Measurements from ENCODE around the gene IL17REL. TPM values are rescaled to one million over a fixed set of nuclear protein-coding genes. Genes with fewer than 3 reads are reported as not detected.

Gene IL17REL
- total RNA-seq, 4 donors from 2014 or later: not detected

DNA sequence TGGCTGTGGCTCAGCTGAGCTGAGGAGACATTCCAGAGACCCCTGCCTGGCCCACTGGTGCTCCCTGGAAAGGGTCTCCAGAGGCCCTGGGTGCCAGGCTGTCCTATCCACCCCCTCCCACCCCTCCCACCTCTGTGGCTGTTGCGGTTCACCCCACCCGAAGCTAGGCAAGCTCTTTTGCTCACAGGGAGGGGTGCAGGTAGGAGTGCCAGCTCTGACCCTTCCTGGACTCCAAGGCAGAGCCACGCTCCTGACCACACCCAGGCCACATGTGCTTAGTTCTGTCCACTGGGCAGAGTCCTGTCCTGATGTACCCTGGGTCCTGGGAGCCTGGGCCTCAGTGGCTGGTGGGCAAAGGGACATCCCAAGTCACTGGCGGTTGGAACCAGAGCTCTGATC is 16.4 kb downstream of the IL17REL start:
- no peak for ATAC-seq
- TF ChIP-seq EP300 (IDR thresholded peaks at IDR 0.05): no peak
- TF ChIP-seq POLR2A (IDR thresholded peaks at IDR 0.05): no peak
- TF ChIP-seq POLR2AphosphoS5 (IDR thresholded peaks at IDR 0.05): no peak
- TF ChIP-seq, protein P1, sequence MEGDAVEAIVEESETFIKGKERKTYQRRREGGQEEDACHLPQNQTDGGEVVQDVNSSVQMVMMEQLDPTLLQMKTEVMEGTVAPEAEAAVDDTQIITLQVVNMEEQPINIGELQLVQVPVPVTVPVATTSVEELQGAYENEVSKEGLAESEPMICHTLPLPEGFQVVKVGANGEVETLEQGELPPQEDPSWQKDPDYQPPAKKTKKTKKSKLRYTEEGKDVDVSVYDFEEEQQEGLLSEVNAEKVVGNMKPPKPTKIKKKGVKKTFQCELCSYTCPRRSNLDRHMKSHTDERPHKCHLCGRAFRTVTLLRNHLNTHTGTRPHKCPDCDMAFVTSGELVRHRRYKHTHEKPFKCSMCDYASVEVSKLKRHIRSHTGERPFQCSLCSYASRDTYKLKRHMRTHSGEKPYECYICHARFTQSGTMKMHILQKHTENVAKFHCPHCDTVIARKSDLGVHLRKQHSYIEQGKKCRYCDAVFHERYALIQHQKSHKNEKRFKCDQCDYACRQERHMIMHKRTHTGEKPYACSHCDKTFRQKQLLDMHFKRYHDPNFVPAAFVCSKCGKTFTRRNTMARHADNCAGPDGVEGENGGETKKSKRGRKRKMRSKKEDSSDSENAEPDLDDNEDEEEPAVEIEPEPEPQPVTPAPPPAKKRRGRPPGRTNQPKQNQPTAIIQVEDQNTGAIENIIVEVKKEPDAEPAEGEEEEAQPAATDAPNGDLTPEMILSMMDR (IDR thresholded peaks at IDR 0.05): no peak
- Histone ChIP-seq H3K4me3 (no peak overlapping the region), H3K4me1 (peaks cover 0 to 18% (median 0%) of the 10 kb centered on the region in 3 donors), H3K27ac (no peak overlapping the region), H3K27me3 (peaks cover 49% of the 10 kb centered on the region), H3K36me3 (no peaks in the 10 kb centered on the region), H3K9me3 (peaks cover 0 to 16% (median 0%) of the 10 kb centered on the region in 3 donors)
- no CpG with 5 or more reads among the region's 4 CpGs for WGBS, 2 donors (ENCODE audit: low coverage in 1 of 2)

DNA sequence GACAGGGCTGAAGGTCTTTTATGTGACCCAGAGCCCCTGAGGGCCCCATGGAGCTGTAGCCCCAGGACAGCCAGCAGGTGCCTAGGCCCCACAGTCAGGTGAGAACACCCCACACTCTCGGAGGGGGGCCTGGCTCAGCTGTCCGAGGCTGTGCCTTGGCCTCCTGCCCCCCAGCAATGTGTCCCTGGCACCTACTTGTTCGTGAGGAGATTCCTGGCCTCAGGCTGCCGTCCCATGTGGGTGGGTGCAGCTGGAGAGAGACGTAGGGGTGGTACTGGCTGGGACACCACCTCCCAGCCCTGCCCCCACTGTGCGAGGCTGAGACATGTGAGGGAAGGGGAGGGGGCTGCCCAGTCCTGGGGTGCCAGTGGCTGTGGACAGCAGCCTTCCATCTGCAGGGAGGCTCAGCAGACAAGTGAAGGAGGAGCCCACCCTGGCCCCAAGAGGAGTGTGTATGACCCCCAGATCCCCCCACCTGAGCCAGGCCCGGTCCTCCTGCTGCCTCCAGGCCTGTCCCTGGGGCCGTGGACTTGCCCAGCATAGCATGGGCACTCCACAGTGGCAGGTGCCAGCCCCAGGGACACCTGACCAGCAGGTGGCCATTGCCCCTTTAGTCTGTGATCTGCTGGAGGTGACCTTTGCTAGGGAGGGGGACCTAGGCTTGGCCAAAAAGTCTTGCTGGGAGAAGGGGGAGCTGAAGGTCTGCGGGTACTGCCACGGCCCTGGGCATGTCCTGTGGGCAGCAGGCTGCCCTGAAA is 17.0 kb downstream of the IL17REL start:
- H3K9me3 ChIP-seq: peaks cover 0 to 22% (median 5%) of the 10 kb centered on the region in 3 donors
- no peak overlapping the region for H3K4me3 ChIP-seq
- no peak for ATAC-seq
- no peaks in the 10 kb centered on the region for H3K36me3 ChIP-seq
- WGBS, 2 donors (ENCODE audit: low coverage in 1 of 2): no CpG with 5 or more reads among the region's 10 CpGs
- H3K4me1 ChIP-seq: peaks cover 0 to 18% (median 0%) of the 10 kb centered on the region in 3 donors
- TF ChIP-seq EP300 (IDR thresholded peaks at IDR 0.05): no peak
- TF ChIP-seq, protein P1 (IDR thresholded peaks at IDR 0.05): no peak
- peaks cover 43% of the 10 kb centered on the region for H3K27me3 ChIP-seq
- no peak overlapping the region for H3K27ac ChIP-seq

DNA sequence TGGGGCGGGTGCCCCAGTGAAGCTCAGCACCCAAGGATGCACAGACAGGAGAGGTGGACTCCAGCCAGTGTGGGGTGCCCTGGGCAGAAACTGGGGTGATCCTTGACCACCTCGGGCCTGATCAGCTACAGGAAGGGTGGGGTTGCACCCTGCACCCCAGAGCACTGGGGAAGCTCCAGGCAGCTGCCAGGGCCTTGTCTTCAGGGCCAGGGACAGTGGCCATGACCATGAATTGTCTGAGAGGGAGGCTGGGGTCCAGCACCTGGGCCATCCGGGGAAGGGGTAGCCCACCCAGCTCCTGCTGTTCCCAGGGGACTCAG is 17.6 kb downstream of the IL17REL start:
- Histone ChIP-seq H3K9me3 (peaks cover 0 to 27% (median 5%) of the 10 kb centered on the region in 3 donors), H3K27ac (no peak overlapping the region), H3K4me1 (peaks cover 0 to 16% (median 0%) of the 10 kb centered on the region in 3 donors), H3K27me3 (peaks cover 38% of the 10 kb centered on the region), H3K36me3 (no peaks in the 10 kb centered on the region), H3K4me3 (no peak overlapping the region)
- no CpG with 5 or more reads among the region's 3 CpGs for WGBS, 2 donors (ENCODE audit: low coverage in 1 of 2)
- ATAC-seq: no peak
- TF ChIP-seq, protein P1 (IDR thresholded peaks at IDR 0.05): no peak
- no peak for TF ChIP-seq EP300 (IDR thresholded peaks at IDR 0.05)

DNA sequence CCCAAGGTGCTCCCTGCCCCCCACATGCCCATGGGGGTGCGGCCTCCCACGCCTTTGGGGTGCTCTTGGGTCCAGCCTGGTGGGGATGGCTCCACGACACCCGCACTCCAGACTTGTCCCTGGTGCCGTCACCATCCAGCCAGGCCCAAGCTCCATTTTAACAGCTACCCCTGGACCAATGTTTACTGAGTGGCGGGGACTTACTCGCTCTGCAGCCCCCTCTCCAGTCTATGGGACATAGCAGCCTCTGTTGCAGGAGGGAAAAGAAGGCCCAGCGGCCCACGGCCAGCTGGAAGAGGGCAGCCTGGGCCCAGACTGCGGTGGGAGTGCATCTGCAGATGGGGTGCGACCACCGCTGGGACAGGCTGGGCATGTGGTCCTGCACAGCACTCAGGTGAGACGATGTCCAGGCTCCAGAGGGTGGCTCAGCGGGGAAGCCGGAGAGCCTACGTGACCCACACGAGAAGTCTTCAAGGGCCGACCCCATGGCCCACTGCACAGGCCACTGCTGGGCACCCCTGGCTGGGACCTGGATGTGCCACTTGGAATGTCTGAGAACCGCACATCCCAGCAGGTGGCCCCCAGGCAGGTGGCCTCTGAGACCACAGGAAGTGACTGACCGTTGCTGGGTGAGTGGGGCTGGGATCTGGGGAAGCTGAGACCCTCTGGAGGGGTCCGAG is 18.1 kb downstream of the IL17REL start:
- no peaks in the 10 kb centered on the region for H3K36me3 ChIP-seq
- peaks cover 0 to 11% (median 0%) of the 10 kb centered on the region in 3 donors for H3K4me1 ChIP-seq
- no peak overlapping the region for H3K27ac ChIP-seq
- 96% methylated on average over 5 of the region's 21 CpGs; no CpG with 5 or more reads in 1 of the 2 donors for WGBS, 2 donors (ENCODE audit: low coverage in 1 of 2)
- H3K4me3 ChIP-seq: no peak overlapping the region
- H3K27me3 ChIP-seq: peaks cover 33% of the 10 kb centered on the region
- H3K9me3 ChIP-seq: peaks cover 0 to 30% (median 5%) of the 10 kb centered on the region in 3 donors
- no peak for ATAC-seq
- TF ChIP-seq, protein P1 (IDR thresholded peaks at IDR 0.05): no peak
- TF ChIP-seq EP300 (IDR thresholded peaks at IDR 0.05) (no peak), POLR2A (IDR thresholded peaks at IDR 0.05) (no peak), POLR2AphosphoS5 (IDR thresholded peaks at IDR 0.05) (no peak)
